Loucy (cell line): ENCODE data around the gene FICD.

Source experiments
- H2AFZ ChIP-seq: fragments of 200-600 bp; sonication (generic); 2 replicates; pipeline ENCODE4 v1.6.0; 2016; ENCODE audit warnings: antibody characterized with exemption, mild to moderate bottlenecking, low read length, moderate library complexity
- H3F3A ChIP-seq: fragments of 200-600 bp; 2 replicates; pipeline ENCODE4 v1.6.0; 2016; ENCODE audit warnings: antibody characterized with exemption, low read depth, mild to moderate bottlenecking
- H3K27me3 ChIP-seq: fragments of 200-600 bp; sonication (generic); 2 replicates; pipeline ENCODE4 v1.6.1; 2014; ENCODE audit warnings: low read length, mild to moderate bottlenecking; ENCODE audit not compliant: insufficient read depth, poor library complexity, severe bottlenecking
- H3K36me3 ChIP-seq: fragments of 200-600 bp; sonication (generic); 2 replicates; pipeline ENCODE4 v1.6.1; 2016; ENCODE audit warnings: low read length; ENCODE audit not compliant: insufficient read depth
- H3K4me1 ChIP-seq: fragments of 200-600 bp; sonication (generic); 2 replicates; pipeline ENCODE4 v1.5.1; 2014; ENCODE audit warnings: low read length, mild to moderate bottlenecking; ENCODE audit not compliant: insufficient read depth, poor library complexity, severe bottlenecking
- H3K4me2 ChIP-seq: fragments of 200-600 bp; sonication (generic); 2 replicates; pipeline ENCODE4 v1.6.0; 2014; ENCODE audit warnings: antibody characterized with exemption, low read length, low read depth, mild to moderate bottlenecking; ENCODE audit not compliant: poor library complexity, severe bottlenecking
- H3K4me3 ChIP-seq: fragments of 200-600 bp; sonication (generic); 2 replicates; pipeline ENCODE4 v1.5.1; 2014; ENCODE audit warnings: low read length, mild to moderate bottlenecking, mixed read lengths; ENCODE audit not compliant: poor library complexity, severe bottlenecking
- H3K79me2 ChIP-seq: fragments of 200-600 bp; sonication (generic); 2 replicates; pipeline ENCODE4 v1.6.1; 2014; ENCODE audit warnings: low read length; ENCODE audit not compliant: insufficient read depth
- H3K9ac ChIP-seq: fragments of 200-600 bp; sonication (generic); 2 replicates; pipeline ENCODE4 v1.6.0; 2014; ENCODE audit warnings: mild to moderate bottlenecking, low read depth, low read length, moderate library complexity; ENCODE audit not compliant: poor library complexity, severe bottlenecking
- H3K9me2 ChIP-seq: fragments of 200-600 bp; sonication (generic); replicated peaks from 2 replicates; pipeline ENCODE4 v1.6.1; 2016; ENCODE audit warnings: low read depth, low read length, mixed read lengths
- H3K9me3 ChIP-seq: fragments of 200-600 bp; sonication (generic); 2 replicates; pipeline ENCODE4 v1.6.1; 2014; ENCODE audit warnings: mild to moderate bottlenecking, antibody characterized with exemption, low read length, low read depth; ENCODE audit not compliant: insufficient read depth
- H4K20me1 ChIP-seq: fragments of 200-600 bp; sonication (generic); 2 replicates; pipeline ENCODE4 v1.6.0; 2014; ENCODE audit warnings: antibody characterized with exemption, low read length, mild to moderate bottlenecking; ENCODE audit not compliant: insufficient read depth, poor library complexity, severe bottlenecking
- EZH2phosphoT487 ChIP-seq: fragments of 200-600 bp; IDR thresholded peaks from 2 replicates; pipeline ENCODE4 v1.6.1; 2018; ENCODE audit warnings: antibody characterized with exemption, mild to moderate bottlenecking, moderate library complexity, borderline replicate concordance
- TF ChIP-seq, protein P1 (sequence below): fragments of 200-600 bp; sonication (generic); conservative IDR thresholded peaks from 2 replicates; pipeline ENCODE4 v1.5.1; 2014; ENCODE audit warnings: mild to moderate bottlenecking, antibody characterized with exemption, low read length

FICD gene

DNA sequence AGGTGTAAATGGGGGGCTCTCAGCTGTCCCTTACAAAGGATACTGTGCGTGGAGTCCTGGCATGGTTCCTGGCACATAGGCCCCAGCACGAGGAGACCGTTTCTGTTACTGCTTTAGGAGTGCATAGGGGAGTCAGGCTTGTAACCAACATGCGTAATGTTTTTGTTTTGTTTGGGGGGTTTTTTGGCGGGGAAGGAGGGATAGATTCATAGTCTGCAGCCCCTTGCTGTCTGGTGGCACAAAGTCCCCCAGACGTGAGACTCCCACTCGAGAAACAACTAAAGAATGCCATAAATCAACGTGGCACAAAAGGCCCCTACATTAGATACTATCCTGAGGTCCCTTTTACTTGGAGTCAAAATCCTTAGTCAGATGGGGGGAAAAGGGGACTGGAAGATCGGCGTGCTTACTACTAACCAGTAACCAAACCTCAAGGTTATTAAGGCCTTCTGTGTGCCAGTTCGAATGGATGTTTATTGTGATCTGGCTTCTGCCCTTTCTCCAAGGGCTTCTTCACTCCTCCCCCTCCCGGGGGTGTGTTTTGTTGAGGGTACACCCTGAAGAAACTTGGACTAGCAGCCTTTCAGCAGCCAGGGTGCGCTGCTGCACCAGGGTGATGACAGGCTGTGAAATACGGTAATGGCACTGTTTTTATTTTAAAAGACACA lies 48.2 kb downstream of the FICD start:
- H3F3A ChIP-seq = peaks cover 17% of the 10 kb centered on the region
- TF ChIP-seq, protein P1, sequence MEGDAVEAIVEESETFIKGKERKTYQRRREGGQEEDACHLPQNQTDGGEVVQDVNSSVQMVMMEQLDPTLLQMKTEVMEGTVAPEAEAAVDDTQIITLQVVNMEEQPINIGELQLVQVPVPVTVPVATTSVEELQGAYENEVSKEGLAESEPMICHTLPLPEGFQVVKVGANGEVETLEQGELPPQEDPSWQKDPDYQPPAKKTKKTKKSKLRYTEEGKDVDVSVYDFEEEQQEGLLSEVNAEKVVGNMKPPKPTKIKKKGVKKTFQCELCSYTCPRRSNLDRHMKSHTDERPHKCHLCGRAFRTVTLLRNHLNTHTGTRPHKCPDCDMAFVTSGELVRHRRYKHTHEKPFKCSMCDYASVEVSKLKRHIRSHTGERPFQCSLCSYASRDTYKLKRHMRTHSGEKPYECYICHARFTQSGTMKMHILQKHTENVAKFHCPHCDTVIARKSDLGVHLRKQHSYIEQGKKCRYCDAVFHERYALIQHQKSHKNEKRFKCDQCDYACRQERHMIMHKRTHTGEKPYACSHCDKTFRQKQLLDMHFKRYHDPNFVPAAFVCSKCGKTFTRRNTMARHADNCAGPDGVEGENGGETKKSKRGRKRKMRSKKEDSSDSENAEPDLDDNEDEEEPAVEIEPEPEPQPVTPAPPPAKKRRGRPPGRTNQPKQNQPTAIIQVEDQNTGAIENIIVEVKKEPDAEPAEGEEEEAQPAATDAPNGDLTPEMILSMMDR = peak; percentile 93
- no peak for TF ChIP-seq EZH2phosphoT487
- no peaks in the 10 kb centered on the region for H3K9me3 ChIP-seq
- H3K27me3 ChIP-seq = peaks cover 4% of the 10 kb centered on the region
- peaks cover 44% of the 10 kb centered on the region for H3K79me2 ChIP-seq
- H3K9ac ChIP-seq = peak overlapping the region; percentile 97
- peaks cover 36% of the 10 kb centered on the region for H4K20me1 ChIP-seq
- peak overlapping the region; percentile 85 for H3K4me3 ChIP-seq
- H2AFZ ChIP-seq = no peak overlapping the region
- H3K9me2 ChIP-seq = no peaks in the 10 kb centered on the region
- H3K36me3 ChIP-seq = peaks cover 13% of the 10 kb centered on the region; the same call in 1 of the 2 replicates
- peaks cover 71% of the 10 kb centered on the region for H3K4me1 ChIP-seq
- peak overlapping the region; percentile 82 for H3K4me2 ChIP-seq

DNA sequence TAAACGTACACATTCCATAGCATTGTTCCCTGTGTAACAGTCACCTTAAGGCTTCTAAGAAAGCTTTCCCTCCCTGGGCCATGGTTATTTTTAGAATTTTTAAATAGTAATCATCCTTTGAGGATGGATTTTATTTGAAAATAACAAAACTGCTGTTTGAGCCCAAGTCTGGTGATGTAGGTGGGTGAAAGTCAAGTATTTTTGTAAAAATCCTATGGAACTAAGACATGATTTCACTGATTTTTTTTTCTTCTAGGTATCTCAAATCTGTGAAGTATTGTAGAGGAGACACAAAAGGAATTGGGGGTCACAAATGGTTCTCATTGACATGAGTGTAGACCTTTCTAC lies 48.7 kb downstream of the FICD start:
- peaks cover 17% of the 10 kb centered on the region for H3F3A ChIP-seq
- H3K36me3 ChIP-seq = peaks cover 13% of the 10 kb centered on the region; the same call in 1 of the 2 replicates

DNA sequence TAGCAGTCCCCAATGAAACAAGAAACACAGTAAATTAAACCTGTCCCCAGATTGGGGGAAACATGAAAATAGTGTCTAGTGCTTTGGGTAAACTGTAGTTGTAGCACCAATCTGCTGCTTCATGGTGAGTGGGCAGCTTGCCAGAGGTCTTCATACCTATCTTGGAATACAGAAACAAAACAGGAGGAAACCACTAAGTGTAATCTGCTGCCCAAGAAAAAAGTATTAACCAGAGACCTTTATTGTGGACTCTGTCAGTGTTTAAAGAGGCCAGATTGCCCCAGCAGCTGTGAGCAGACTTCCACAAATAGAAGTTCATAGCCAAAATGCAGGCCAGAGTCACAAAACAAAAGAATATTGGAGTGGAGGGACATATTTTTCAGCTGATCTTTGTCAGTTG lies 49.6 kb downstream of the FICD start:
- TF ChIP-seq, protein P1 = no peak
- no peak for TF ChIP-seq EZH2phosphoT487
- no peak overlapping the region for H2AFZ ChIP-seq
- peak overlapping the region; percentile 85 for H3K4me3 ChIP-seq
- peaks cover 17% of the 10 kb centered on the region for H3F3A ChIP-seq
- peaks cover 13% of the 10 kb centered on the region; the same call in 1 of the 2 replicates for H3K36me3 ChIP-seq
- peaks cover 25% of the 10 kb centered on the region for H4K20me1 ChIP-seq
- no peaks in the 10 kb centered on the region for H3K9me2 ChIP-seq
- H3K79me2 ChIP-seq = peaks cover 30% of the 10 kb centered on the region
- peaks cover 76% of the 10 kb centered on the region for H3K4me1 ChIP-seq
- H3K9ac ChIP-seq = peak overlapping the region; percentile 97
- H3K9me3 ChIP-seq = no peaks in the 10 kb centered on the region
- H3K27me3 ChIP-seq = peaks cover 4% of the 10 kb centered on the region
- peak overlapping the region; percentile 82 for H3K4me2 ChIP-seq

More for the DNA sequence above, 48.7 kb downstream of the FICD start:
- H3K4me3 ChIP-seq = peak overlapping the region; percentile 85
- H2AFZ ChIP-seq = no peak overlapping the region
- H3K9me2 ChIP-seq = no peaks in the 10 kb centered on the region
- H3K4me1 ChIP-seq = peaks cover 72% of the 10 kb centered on the region
- H3K9ac ChIP-seq = peak overlapping the region; percentile 97
- peaks cover 39% of the 10 kb centered on the region for H3K79me2 ChIP-seq
- H3K9me3 ChIP-seq = no peaks in the 10 kb centered on the region
- peak overlapping the region; percentile 82 for H3K4me2 ChIP-seq
- TF ChIP-seq EZH2phosphoT487 = no peak
- TF ChIP-seq, protein P1 = 0 out of 2 replicates have a peak, but pooled peaks have one; percentile 8
- H3K27me3 ChIP-seq = peaks cover 4% of the 10 kb centered on the region
- peaks cover 33% of the 10 kb centered on the region for H4K20me1 ChIP-seq
